GM23338 (cell line): Measurements from ENCODE around the gene LRTM1.

ENCODE experiments used
- EZH2 ChIP-seq: fragments of 200-600 bp; sonication (generic); IDR thresholded peaks from one replicate; pipeline ENCODE4 v1.8.0; 2017; ENCODE audit warnings: antibody characterized with exemption, mild to moderate bottlenecking, low read depth; ENCODE audit not compliant: unreplicated experiment
- EZH2phosphoT487 ChIP-seq: fragments of 200-600 bp; sonication (generic); IDR thresholded peaks from one replicate; pipeline ENCODE4 v1.8.1; 2018; ENCODE audit warnings: antibody characterized with exemption; ENCODE audit not compliant: unreplicated experiment
- JUNB ChIP-seq: IDR thresholded peaks from one replicate; pipeline ENCODE4 v1.6.1; 2016; ENCODE audit warnings: antibody characterized with exemption; ENCODE audit not compliant: unreplicated experiment
- POLR2AphosphoS5 ChIP-seq: IDR thresholded peaks from 2 replicates; pipeline ENCODE4 v1.6.1; 2016; ENCODE audit warnings: antibody characterized with exemption, low read depth
- TF ChIP-seq, protein P1 (sequence below), 2 experiments: fragments of 200-600 bp in 1 of 2; sonication (generic) in 1 of 2; conservative IDR thresholded peaks; 2 replicates each; pipeline versions ENCODE4 v1.5.1 to v1.6.1; 2016 to 2017; ENCODE audit warnings: antibody characterized with exemption in 2 of 2, low read depth in 2 of 2, mild to moderate bottlenecking in 2 of 2, moderate library complexity in 1 of 2
- TF ChIP-seq, protein P2 (sequence below): IDR thresholded peaks from one replicate; pipeline ENCODE4 v1.6.1; 2018; ENCODE audit warnings: antibody characterized with exemption; ENCODE audit not compliant: unreplicated experiment
- TF ChIP-seq, protein P3 (sequence below): IDR thresholded peaks from 2 replicates; pipeline ENCODE4 v1.6.1; 2016; ENCODE audit warnings: antibody characterized with exemption

DNA sequence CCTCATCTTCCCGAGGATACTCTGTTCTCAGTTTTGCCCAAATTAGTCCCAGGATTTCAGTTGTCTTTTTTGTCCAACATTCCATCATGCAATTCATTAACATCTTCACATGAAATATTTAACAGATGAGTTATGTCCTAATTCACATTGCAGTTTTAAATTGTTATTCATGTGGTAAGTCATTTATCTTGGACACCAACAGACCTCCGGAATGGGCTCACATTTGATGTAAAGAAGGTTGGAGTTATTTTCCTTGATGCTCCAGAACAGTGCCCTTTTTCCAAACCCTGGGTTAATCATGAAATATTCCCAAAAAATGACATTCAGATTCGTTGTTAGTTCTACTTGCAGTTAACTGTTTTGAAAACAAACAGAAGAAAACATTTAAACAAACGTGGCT is 32.8 kb upstream of the LRTM1 start:
- TF ChIP-seq, protein P1, sequence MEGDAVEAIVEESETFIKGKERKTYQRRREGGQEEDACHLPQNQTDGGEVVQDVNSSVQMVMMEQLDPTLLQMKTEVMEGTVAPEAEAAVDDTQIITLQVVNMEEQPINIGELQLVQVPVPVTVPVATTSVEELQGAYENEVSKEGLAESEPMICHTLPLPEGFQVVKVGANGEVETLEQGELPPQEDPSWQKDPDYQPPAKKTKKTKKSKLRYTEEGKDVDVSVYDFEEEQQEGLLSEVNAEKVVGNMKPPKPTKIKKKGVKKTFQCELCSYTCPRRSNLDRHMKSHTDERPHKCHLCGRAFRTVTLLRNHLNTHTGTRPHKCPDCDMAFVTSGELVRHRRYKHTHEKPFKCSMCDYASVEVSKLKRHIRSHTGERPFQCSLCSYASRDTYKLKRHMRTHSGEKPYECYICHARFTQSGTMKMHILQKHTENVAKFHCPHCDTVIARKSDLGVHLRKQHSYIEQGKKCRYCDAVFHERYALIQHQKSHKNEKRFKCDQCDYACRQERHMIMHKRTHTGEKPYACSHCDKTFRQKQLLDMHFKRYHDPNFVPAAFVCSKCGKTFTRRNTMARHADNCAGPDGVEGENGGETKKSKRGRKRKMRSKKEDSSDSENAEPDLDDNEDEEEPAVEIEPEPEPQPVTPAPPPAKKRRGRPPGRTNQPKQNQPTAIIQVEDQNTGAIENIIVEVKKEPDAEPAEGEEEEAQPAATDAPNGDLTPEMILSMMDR (conservative IDR thresholded peaks at IDR 0.05; ENCODE audit: low read depth in 2 of 2), result no peak
- TF ChIP-seq, protein P2, sequence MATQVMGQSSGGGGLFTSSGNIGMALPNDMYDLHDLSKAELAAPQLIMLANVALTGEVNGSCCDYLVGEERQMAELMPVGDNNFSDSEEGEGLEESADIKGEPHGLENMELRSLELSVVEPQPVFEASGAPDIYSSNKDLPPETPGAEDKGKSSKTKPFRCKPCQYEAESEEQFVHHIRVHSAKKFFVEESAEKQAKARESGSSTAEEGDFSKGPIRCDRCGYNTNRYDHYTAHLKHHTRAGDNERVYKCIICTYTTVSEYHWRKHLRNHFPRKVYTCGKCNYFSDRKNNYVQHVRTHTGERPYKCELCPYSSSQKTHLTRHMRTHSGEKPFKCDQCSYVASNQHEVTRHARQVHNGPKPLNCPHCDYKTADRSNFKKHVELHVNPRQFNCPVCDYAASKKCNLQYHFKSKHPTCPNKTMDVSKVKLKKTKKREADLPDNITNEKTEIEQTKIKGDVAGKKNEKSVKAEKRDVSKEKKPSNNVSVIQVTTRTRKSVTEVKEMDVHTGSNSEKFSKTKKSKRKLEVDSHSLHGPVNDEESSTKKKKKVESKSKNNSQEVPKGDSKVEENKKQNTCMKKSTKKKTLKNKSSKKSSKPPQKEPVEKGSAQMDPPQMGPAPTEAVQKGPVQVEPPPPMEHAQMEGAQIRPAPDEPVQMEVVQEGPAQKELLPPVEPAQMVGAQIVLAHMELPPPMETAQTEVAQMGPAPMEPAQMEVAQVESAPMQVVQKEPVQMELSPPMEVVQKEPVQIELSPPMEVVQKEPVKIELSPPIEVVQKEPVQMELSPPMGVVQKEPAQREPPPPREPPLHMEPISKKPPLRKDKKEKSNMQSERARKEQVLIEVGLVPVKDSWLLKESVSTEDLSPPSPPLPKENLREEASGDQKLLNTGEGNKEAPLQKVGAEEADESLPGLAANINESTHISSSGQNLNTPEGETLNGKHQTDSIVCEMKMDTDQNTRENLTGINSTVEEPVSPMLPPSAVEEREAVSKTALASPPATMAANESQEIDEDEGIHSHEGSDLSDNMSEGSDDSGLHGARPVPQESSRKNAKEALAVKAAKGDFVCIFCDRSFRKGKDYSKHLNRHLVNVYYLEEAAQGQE, result no peak
- TF ChIP-seq EZH2 (no peak), POLR2AphosphoS5 (no peak), JUNB (no peak), EZH2phosphoT487 (no peak)
- TF ChIP-seq, protein P3, sequence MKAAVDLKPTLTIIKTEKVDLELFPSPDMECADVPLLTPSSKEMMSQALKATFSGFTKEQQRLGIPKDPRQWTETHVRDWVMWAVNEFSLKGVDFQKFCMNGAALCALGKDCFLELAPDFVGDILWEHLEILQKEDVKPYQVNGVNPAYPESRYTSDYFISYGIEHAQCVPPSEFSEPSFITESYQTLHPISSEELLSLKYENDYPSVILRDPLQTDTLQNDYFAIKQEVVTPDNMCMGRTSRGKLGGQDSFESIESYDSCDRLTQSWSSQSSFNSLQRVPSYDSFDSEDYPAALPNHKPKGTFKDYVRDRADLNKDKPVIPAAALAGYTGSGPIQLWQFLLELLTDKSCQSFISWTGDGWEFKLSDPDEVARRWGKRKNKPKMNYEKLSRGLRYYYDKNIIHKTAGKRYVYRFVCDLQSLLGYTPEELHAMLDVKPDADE, result no peak
